Ramos (cell line): ENCODE results near the gene BAX.
"Not testable (repeated sequence)": the region's sequence is repeated elsewhere in the genome, so short reads cannot be mapped to it uniquely, and the experiment has no call there.

Source experiments
- in situ Hi-C: fragments of 300-500 bp; cut with MboI; formaldehyde crosslinking; loops from one replicate; pipeline ENCODE4 v1.14.3; 2022; ENCODE audit warnings: low sequenced_read_pairs; ENCODE audit not compliant: unreplicated experiment

Gene BAX

GRCh38 chr19:48954595-48955307, at the start of gene BAX:
TSS of gene BAX (plus strand) at chr19:48954875. CDS start at chr19:48954929, 54 bp downstream.
- in situ Hi-C loops: no loop called here

GRCh38 chr19:48905664-48906063, 49.0 kb upstream of the BAX start:
- in situ Hi-C loops: no loop called here

- in situ Hi-C loops: no loop called here
These were observed 48.4 kb upstream of the BAX start for GRCh38 chr19:48906324-48906723.

- in situ Hi-C loops: no loop called here
These were observed 47.0 kb upstream of the BAX start for GRCh38 chr19:48907671-48908070.

- in situ Hi-C loops: not testable (repeated sequence)
These were observed 45.1 kb upstream of the BAX start for GRCh38 chr19:48909424-48910077.

- in situ Hi-C loops: no loop called here
These were observed 43.9 kb upstream of the BAX start for GRCh38 chr19:48910803-48911202.

- in situ Hi-C loops: no loop called here
These were observed 41.4 kb upstream of the BAX start for GRCh38 chr19:48913114-48913889.

GRCh38 chr19:48914181-48914580, 40.5 kb upstream of the BAX start:
- in situ Hi-C loops: no loop called here

- in situ Hi-C loops: no loop called here
These were observed 38.9 kb upstream of the BAX start for GRCh38 chr19:48915757-48916156.

- in situ Hi-C loops: no loop called here
These were observed 36.6 kb upstream of the BAX start for GRCh38 chr19:48918071-48918470.

GRCh38 chr19:48918801-48919247, 35.9 kb upstream of the BAX start:
- in situ Hi-C loops: no loop called here

GRCh38 chr19:48919271-48919670, 35.4 kb upstream of the BAX start:
- in situ Hi-C loops: not testable (repeated sequence)

- in situ Hi-C loops: no loop called here
These were observed 33.7 kb upstream of the BAX start for GRCh38 chr19:48920949-48921348.

GRCh38 chr19:48921721-48922500, 32.8 kb upstream of the BAX start:
- in situ Hi-C loops: no loop called here

- in situ Hi-C loops: no loop called here
These were observed 31.9 kb upstream of the BAX start for GRCh38 chr19:48922548-48923490.

- in situ Hi-C loops: no loop called here
These were observed 29.3 kb upstream of the BAX start for GRCh38 chr19:48925240-48925843.

GRCh38 chr19:48925890-48926289, 28.8 kb upstream of the BAX start:
- in situ Hi-C loops: not testable (repeated sequence)

- in situ Hi-C loops: no loop called here
These were observed 27.8 kb upstream of the BAX start for GRCh38 chr19:48926909-48927308.

GRCh38 chr19:48927692-48928091, 27.0 kb upstream of the BAX start:
- in situ Hi-C loops: not testable (repeated sequence)
